Measurements from ENCODE around the gene WIZ. TPM values are rescaled to one million over a fixed set of nuclear protein-coding genes. Genes with fewer than 3 reads are reported as not detected.

Gene WIZ
- total and polyA plus RNA-seq, 2 of the 8 experiments (the other 6 are each of a cell fraction or from before 2014, with no cell fraction given) = 12.5 to 33.2 TPM

GRCh38 chr19:15404780-15405211 lies 45.0 kb downstream of the WIZ start (continued):
- TF ChIP-seq EP300 (IDR thresholded peaks at IDR 0.05; ENCODE audit: borderline replicate concordance in 1 of 2, low read depth in 2 of 2, low read length in 2 of 2) (no peak), E2F6 (IDR thresholded peaks at IDR 0.05) (no peak), SIRT6 (IDR thresholded peaks at IDR 0.05; ENCODE audit: low read length) (no peak), ATF3 (IDR thresholded peaks at IDR 0.05; ENCODE audit: insufficient read depth, low read depth, low read length) (no peak)

All from H1 (cell line).